Suprapubic skin (tissue), 4 donors: ENCODE results near the gene BMPR2. TPM values are rescaled to one million over a fixed set of nuclear protein-coding genes. Genes with fewer than 3 reads are reported as not detected.
"Not testable (repeated sequence)": the region's sequence is repeated elsewhere in the genome, so short reads cannot be mapped to it uniquely, and the experiment has no call there.

ENCODE experiments used
- DNase-seq, 2 donors: peaks; one replicate each; pipeline ENCODE4 v3.0.0-alpha.2; 2019; ENCODE audit warnings: low spot score in 2 of 2
- H3K27ac ChIP-seq: fragments of 200-600 bp; sonication (generic); one replicate; pipeline ENCODE4 v1.5.1; 2019
- H3K27me3 ChIP-seq: fragments of 200-600 bp; sonication (generic); one replicate; pipeline ENCODE4 v1.5.1; 2019
- H3K36me3 ChIP-seq: fragments of 200-600 bp; sonication (generic); one replicate; pipeline ENCODE4 v1.5.1; 2019
- H3K4me1 ChIP-seq: fragments of 200-600 bp; sonication (generic); one replicate; pipeline ENCODE4 v1.5.1; 2019
- H3K4me3 ChIP-seq: fragments of 200-600 bp; sonication (generic); one replicate; pipeline ENCODE4 v1.5.1; 2019; ENCODE audit warnings: mild to moderate bottlenecking
- H3K9me3 ChIP-seq: fragments of 200-600 bp; sonication (generic); one replicate; pipeline ENCODE4 v1.5.1; 2019
- CTCF ChIP-seq, 2 donors: fragments of 200-600 bp in 1 of 2; fragments of 450-650 bp in 1 of 2; sonication (generic) in 1 of 2; IDR thresholded peaks; one replicate each; pipeline ENCODE4 v1.5.1; 2016 to 2019; ENCODE audit warnings: antibody characterized with exemption in 2 of 2, mild to moderate bottlenecking in 1 of 2, moderate library complexity in 1 of 2
- EP300 ChIP-seq: sonication (generic); formaldehyde crosslinking; IDR thresholded peaks from one replicate; pipeline ENCODE4 v1.6.1; 2017; ENCODE audit warnings: antibody characterized with exemption
- POLR2A ChIP-seq, 2 donors: fragments of 450-650 bp; IDR thresholded peaks; one replicate each; pipeline ENCODE4 v1.6.1; 2017; ENCODE audit warnings: antibody characterized with exemption in 2 of 2, mild to moderate bottlenecking in 2 of 2, moderate library complexity in 2 of 2
- POLR2AphosphoS5 ChIP-seq, 3 donors: sonication (generic); formaldehyde crosslinking; IDR thresholded peaks; one replicate each; pipeline ENCODE4 v1.6.1; 2017; ENCODE audit warnings: antibody characterized with exemption in 3 of 3
- WGBS: methylation state at CpG from one replicate; pipeline ENCODE4 v1.1.5; 2018; 5-methylcytosine and 5-hydroxymethylcytosine counted together
- total RNA-seq, 4 donors: library from RNA; depleted of rRNA; stranded (reverse); fragments of >200 nt; gene quantifications; one replicate each; pipeline ENCODE4 v1.1.0, GENCODE V29; 2016

Gene BMPR2
- total RNA-seq, 4 donors from 2014 or later, result 37.8 to 47.1 (median 42.3) TPM

- no peaks in the 10 kb centered on the region for H3K27me3 ChIP-seq
- no peak for TF ChIP-seq POLR2A (IDR thresholded peaks at IDR 0.05)
- no peak for TF ChIP-seq EP300
- TF ChIP-seq CTCF (IDR thresholded peaks at IDR 0.05), result no peak
- no peak for TF ChIP-seq POLR2AphosphoS5 (IDR thresholded peaks at IDR 0.05)
- H3K27ac ChIP-seq, result no peak overlapping the region
- no peak overlapping the region for H3K4me3 ChIP-seq
- 41% methylated on average over 1 of the region's 1 CpG for WGBS
- peaks cover 10% of the 10 kb centered on the region for H3K36me3 ChIP-seq
- no peak for DNase-seq
- H3K9me3 ChIP-seq, result no peaks in the 10 kb centered on the region
- H3K4me1 ChIP-seq, result no peaks in the 10 kb centered on the region
Observed at GRCh38 chr2:202545523-202545922, 169.4 kb downstream of the BMPR2 start.

- H3K27ac ChIP-seq, result no peak overlapping the region
Observed at GRCh38 chr2:202545931-202546330, 169.8 kb downstream of the BMPR2 start.

GRCh38 chr2:202546499-202547141 lies 170.5 kb downstream of the BMPR2 start:
- not testable (repeated sequence) for H3K27ac ChIP-seq, DNase-seq, H3K27me3 ChIP-seq, H3K4me1 ChIP-seq, H3K4me3 ChIP-seq, H3K9me3 ChIP-seq
- WGBS, result 79% methylated on average over 13 of the region's 13 CpGs
- peaks cover 10% of the 10 kb centered on the region for H3K36me3 ChIP-seq

More at GRCh38 chr2:202545931-202546330, 169.8 kb downstream of the BMPR2 start:
- Histone ChIP-seq H3K4me1 (no peaks in the 10 kb centered on the region), H3K36me3 (peaks cover 10% of the 10 kb centered on the region), H3K27me3 (no peaks in the 10 kb centered on the region), H3K9me3 (no peaks in the 10 kb centered on the region), H3K4me3 (no peak overlapping the region)
- 62% methylated on average over 2 of the region's 2 CpGs for WGBS
- TF ChIP-seq POLR2AphosphoS5 (IDR thresholded peaks at IDR 0.05), result no peak
- no peak for TF ChIP-seq EP300
- no peak for TF ChIP-seq POLR2A (IDR thresholded peaks at IDR 0.05)
- TF ChIP-seq CTCF (IDR thresholded peaks at IDR 0.05), result no peak
- DNase-seq, result no peak

- H3K36me3 ChIP-seq, result peaks cover 17% of the 10 kb centered on the region
- DNase-seq, result no peak
- no peaks in the 10 kb centered on the region for H3K27me3 ChIP-seq
- H3K4me3 ChIP-seq, result no peak overlapping the region
- no peak for TF ChIP-seq POLR2AphosphoS5 (IDR thresholded peaks at IDR 0.05)
- TF ChIP-seq EP300, result no peak
- 85% methylated on average over 2 of the region's 2 CpGs for WGBS
- no peaks in the 10 kb centered on the region for H3K4me1 ChIP-seq
- no peaks in the 10 kb centered on the region for H3K9me3 ChIP-seq
- no peak overlapping the region for H3K27ac ChIP-seq
Observed at GRCh38 chr2:202548240-202548639, 172.1 kb downstream of the BMPR2 start.

GRCh38 chr2:202551000-202551399 lies 174.9 kb downstream of the BMPR2 start:
- DNase-seq, H3K27ac ChIP-seq, H3K27me3 ChIP-seq, H3K4me3 ChIP-seq, H3K4me1 ChIP-seq, H3K9me3 ChIP-seq: not testable (repeated sequence)
- peaks cover 34% of the 10 kb centered on the region for H3K36me3 ChIP-seq
- WGBS, result 96% methylated on average over 10 of the region's 10 CpGs

- DNase-seq, result no peak
- Histone ChIP-seq H3K27me3 (no peaks in the 10 kb centered on the region), H3K9me3 (no peaks in the 10 kb centered on the region), H3K36me3 (peaks cover 48% of the 10 kb centered on the region), H3K4me3 (no peak overlapping the region), H3K27ac (no peak overlapping the region), H3K4me1 (no peaks in the 10 kb centered on the region)
- TF ChIP-seq POLR2AphosphoS5 (IDR thresholded peaks at IDR 0.05) (no peak), POLR2A (IDR thresholded peaks at IDR 0.05) (no peak), EP300 (no peak), CTCF (IDR thresholded peaks at IDR 0.05) (no peak)
- 82% methylated on average over 4 of the region's 4 CpGs for WGBS
Observed at GRCh38 chr2:202555356-202555755, 179.2 kb downstream of the BMPR2 start.

GRCh38 chr2:202560200-202560599 lies 184.1 kb downstream of the BMPR2 start:
- no peak for DNase-seq
- peaks cover 29% of the 10 kb centered on the region for H3K36me3 ChIP-seq
- H3K27ac ChIP-seq, result no peak overlapping the region
- TF ChIP-seq EP300 (no peak), POLR2AphosphoS5 (IDR thresholded peaks at IDR 0.05) (no peak), CTCF (IDR thresholded peaks at IDR 0.05) (no peak), POLR2A (IDR thresholded peaks at IDR 0.05) (no peak)
- H3K4me1 ChIP-seq, result no peaks in the 10 kb centered on the region
- no peaks in the 10 kb centered on the region for H3K27me3 ChIP-seq
- H3K4me3 ChIP-seq, result no peak overlapping the region
- WGBS, result 44% methylated on average over 1 of the region's 1 CpG
- H3K9me3 ChIP-seq, result no peaks in the 10 kb centered on the region
